ENCODE data around the gene LMNTD1. TPM values are rescaled to one million over a fixed set of nuclear protein-coding genes. Genes with fewer than 3 reads are reported as not detected.

LMNTD1 gene
- total and polyA plus RNA-seq, 10 of the 15 experiments (the other 5 are each of a cell fraction or from before 2014, with no cell fraction given) = not detected

DNA sequence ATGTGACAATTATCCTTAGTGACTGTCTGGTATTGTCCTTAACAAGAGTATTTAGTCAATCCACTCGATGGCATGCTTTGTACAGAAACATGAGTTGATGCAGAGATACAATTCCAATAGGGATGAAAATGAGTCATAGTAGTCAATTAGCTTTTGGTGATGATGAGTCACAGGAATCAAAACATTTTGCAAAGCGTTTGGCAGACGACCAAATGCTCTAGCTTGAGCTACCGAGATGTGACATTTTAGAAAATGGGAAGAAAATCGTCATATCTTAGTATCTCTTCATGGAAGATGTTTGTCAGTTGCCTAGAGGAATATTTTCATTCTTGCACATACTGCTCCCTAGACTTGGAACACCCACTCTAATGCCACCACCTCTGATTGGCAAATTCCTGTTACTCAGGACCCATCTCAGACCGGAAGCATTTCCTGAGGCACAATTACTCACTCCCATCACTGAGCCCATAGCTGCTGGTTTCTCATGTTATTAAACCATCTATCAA lies 95.0 kb downstream of the LMNTD1 start:
- Histone ChIP-seq H3K9me3 (replicated peaks; ENCODE audit: control insufficient read depth, insufficient read depth, low read length) (no peaks in the 10 kb centered on the region), H4K20me1 (ENCODE audit: control insufficient read depth, insufficient read depth) (no peaks in the 10 kb centered on the region), H3K4me2 (ENCODE audit: control insufficient read depth, insufficient read depth) (no peak overlapping the region), H3K9ac (ENCODE audit: control insufficient read depth, insufficient read depth, low read length) (no peak overlapping the region), H3K27ac (ENCODE audit: control insufficient read depth, insufficient read depth) (no peak overlapping the region), H3K4me1 (ENCODE audit: control insufficient read depth, insufficient read depth, low read length) (no peaks in the 10 kb centered on the region), H3K79me2 (ENCODE audit: control insufficient read depth, insufficient read depth, low read length) (no peaks in the 10 kb centered on the region), H3K36me3 (ENCODE audit: control insufficient read depth in 2 of 2, insufficient read depth in 2 of 2, low read length in 1 of 2) (no peaks in the 10 kb centered on the region), H2AFZ (ENCODE audit: control insufficient read depth, low read depth, low read length) (no peak overlapping the region), H3K27me3 (replicated peaks in 1 of 2; ENCODE audit: control insufficient read depth in 2 of 2, insufficient read depth in 2 of 2, low read length in 1 of 2) (no peaks in the 10 kb centered on the region), H3K4me3 (no peak overlapping the region)
- in situ Hi-C loops (cut with MboI) = no loop called here
- no peak for DNase-seq (ENCODE audit: low read depth, low spot score)
- TF ChIP-seq SPI1 (IDR thresholded peaks at IDR 0.05; ENCODE audit: borderline replicate concordance, insufficient read depth, low read depth, low read length) (no peak), LARP7 (IDR thresholded peaks at IDR 0.05) (no peak), NR2F1 (conservative IDR thresholded peaks at IDR 0.05) (no peak), SUPT20H (IDR thresholded peaks at IDR 0.05; ENCODE audit: borderline replicate concordance, control insufficient read depth, low read depth, low read length) (no peak), CHD1 (IDR thresholded peaks at IDR 0.05; ENCODE audit: low read depth, low read length) (no peak), KAT2A (conservative IDR thresholded peaks at IDR 0.05; ENCODE audit: control insufficient read depth, low read depth, low read length) (no peak), BACH1 (IDR thresholded peaks at IDR 0.05; ENCODE audit: borderline replicate concordance) (no peak), PML (IDR thresholded peaks at IDR 0.05; ENCODE audit: low read length) (no peak), HDGF (IDR thresholded peaks at IDR 0.05) (no peak), HDAC6 (IDR thresholded peaks at IDR 0.05; ENCODE audit: unreplicated experiment) (no peak), POU2F2 (IDR thresholded peaks at IDR 0.05; ENCODE audit: borderline replicate concordance, low read depth, low read length) (no peak), CBX3 (IDR thresholded peaks at IDR 0.05; ENCODE audit: borderline replicate concordance, low read depth) (no peak)
- TF ChIP-seq, protein P1, sequence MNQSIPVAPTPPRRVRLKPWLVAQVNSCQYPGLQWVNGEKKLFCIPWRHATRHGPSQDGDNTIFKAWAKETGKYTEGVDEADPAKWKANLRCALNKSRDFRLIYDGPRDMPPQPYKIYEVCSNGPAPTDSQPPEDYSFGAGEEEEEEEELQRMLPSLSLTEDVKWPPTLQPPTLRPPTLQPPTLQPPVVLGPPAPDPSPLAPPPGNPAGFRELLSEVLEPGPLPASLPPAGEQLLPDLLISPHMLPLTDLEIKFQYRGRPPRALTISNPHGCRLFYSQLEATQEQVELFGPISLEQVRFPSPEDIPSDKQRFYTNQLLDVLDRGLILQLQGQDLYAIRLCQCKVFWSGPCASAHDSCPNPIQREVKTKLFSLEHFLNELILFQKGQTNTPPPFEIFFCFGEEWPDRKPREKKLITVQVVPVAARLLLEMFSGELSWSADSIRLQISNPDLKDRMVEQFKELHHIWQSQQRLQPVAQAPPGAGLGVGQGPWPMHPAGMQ (IDR thresholded peaks at IDR 0.05; ENCODE audit: borderline replicate concordance) = no peak
- TF ChIP-seq, protein P2, sequence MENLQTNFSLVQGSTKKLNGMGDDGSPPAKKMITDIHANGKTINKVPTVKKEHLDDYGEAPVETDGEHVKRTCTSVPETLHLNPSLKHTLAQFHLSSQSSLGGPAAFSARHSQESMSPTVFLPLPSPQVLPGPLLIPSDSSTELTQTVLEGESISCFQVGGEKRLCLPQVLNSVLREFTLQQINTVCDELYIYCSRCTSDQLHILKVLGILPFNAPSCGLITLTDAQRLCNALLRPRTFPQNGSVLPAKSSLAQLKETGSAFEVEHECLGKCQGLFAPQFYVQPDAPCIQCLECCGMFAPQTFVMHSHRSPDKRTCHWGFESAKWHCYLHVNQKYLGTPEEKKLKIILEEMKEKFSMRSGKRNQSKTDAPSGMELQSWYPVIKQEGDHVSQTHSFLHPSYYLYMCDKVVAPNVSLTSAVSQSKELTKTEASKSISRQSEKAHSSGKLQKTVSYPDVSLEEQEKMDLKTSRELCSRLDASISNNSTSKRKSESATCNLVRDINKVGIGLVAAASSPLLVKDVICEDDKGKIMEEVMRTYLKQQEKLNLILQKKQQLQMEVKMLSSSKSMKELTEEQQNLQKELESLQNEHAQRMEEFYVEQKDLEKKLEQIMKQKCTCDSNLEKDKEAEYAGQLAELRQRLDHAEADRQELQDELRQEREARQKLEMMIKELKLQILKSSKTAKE (IDR thresholded peaks at IDR 0.05; ENCODE audit: low read depth, poor library complexity, severe bottlenecking) = no peak
- TF ChIP-seq, protein P3, sequence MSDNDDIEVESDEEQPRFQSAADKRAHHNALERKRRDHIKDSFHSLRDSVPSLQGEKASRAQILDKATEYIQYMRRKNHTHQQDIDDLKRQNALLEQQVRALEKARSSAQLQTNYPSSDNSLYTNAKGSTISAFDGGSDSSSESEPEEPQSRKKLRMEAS (IDR thresholded peaks at IDR 0.05; ENCODE audit: low read depth, low read length) = no peak
- no peak for FAIRE-seq
- intact Hi-C loops (cut with micrococcal nuclease; ENCODE audit: unreplicated experiment) = no loop called here
- BruUV-seq (replicated peaks) = no TSS peak
- CTCF ChIA-PET = no interaction called here
- ATAC-seq = no peak
- RAD21 ChIA-PET (ENCODE audit: unreplicated experiment) = no interaction called here
- WGBS (ENCODE audit: insufficient coverage, insufficient replicate concordance, low lambda C conversion rate, missing lambda C conversion rate) = 47% methylated on average over 6 of the region's 6 CpGs
- POLR2A ChIA-PET = no interaction called here
- SMC1A ChIA-PET (ENCODE audit: uncharacterized antibody, unreplicated experiment) = no interaction called here

Data from GM12878 (cell line).